ENCODE measurements around the gene ANKDD1B. TPM values are rescaled to one million over a fixed set of nuclear protein-coding genes. Genes with fewer than 3 reads are reported as not detected.

ANKDD1B gene
- total and polyA plus RNA-seq, 2 of the 13 experiments (the other 11 are each of a cell fraction or from before 2014, with no cell fraction given): 0.12 to 0.27 TPM

DNA sequence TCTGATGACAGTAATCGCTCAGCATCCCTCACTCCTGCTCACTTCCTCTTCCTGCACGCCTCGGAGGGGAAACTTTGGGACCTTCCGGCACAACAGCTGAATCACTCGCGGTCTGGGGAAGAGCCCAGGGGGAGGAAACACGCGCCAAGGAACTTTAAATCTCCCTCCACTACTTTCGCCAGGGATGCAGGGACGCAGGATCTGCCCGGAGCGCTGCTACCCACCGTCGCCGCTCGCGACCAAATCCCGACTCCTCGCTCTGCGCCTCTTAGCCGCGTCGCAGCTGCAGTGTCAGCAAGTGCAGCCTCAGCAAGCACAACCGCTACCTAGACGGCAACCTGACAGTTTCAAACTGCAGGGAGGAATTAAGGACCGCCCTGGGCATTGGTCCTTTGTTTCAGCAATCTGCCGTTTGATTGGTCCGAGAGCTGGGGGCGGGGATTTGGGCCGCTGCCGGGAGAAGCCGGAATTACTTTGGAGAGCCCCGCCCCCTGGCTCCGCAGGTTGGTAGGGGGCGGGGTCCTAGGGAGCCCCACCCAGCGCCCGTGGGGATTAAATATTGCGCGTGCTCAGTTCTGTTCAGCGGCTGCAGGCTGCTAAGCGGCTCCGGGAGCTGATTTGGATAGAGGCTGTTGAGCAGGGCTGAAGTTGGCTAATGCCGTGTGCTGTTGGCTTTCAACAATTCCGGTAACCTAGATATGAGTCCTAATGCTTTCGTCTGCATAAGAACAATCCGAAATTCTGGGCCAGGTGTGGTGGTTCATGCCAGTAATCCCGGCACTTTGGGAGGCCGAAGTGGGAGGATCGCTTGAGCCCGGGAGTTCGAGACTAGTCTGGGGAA, 106.0 kb downstream of the ANKDD1B start, which contains the start of gene POC5 (continued):
- peak; percentile 29; the same call in 1 of the 2 replicates for TF ChIP-seq HCFC1 (IDR thresholded peaks at IDR 0.05; ENCODE audit: low read depth, low read length)
- TF ChIP-seq, protein P1, sequence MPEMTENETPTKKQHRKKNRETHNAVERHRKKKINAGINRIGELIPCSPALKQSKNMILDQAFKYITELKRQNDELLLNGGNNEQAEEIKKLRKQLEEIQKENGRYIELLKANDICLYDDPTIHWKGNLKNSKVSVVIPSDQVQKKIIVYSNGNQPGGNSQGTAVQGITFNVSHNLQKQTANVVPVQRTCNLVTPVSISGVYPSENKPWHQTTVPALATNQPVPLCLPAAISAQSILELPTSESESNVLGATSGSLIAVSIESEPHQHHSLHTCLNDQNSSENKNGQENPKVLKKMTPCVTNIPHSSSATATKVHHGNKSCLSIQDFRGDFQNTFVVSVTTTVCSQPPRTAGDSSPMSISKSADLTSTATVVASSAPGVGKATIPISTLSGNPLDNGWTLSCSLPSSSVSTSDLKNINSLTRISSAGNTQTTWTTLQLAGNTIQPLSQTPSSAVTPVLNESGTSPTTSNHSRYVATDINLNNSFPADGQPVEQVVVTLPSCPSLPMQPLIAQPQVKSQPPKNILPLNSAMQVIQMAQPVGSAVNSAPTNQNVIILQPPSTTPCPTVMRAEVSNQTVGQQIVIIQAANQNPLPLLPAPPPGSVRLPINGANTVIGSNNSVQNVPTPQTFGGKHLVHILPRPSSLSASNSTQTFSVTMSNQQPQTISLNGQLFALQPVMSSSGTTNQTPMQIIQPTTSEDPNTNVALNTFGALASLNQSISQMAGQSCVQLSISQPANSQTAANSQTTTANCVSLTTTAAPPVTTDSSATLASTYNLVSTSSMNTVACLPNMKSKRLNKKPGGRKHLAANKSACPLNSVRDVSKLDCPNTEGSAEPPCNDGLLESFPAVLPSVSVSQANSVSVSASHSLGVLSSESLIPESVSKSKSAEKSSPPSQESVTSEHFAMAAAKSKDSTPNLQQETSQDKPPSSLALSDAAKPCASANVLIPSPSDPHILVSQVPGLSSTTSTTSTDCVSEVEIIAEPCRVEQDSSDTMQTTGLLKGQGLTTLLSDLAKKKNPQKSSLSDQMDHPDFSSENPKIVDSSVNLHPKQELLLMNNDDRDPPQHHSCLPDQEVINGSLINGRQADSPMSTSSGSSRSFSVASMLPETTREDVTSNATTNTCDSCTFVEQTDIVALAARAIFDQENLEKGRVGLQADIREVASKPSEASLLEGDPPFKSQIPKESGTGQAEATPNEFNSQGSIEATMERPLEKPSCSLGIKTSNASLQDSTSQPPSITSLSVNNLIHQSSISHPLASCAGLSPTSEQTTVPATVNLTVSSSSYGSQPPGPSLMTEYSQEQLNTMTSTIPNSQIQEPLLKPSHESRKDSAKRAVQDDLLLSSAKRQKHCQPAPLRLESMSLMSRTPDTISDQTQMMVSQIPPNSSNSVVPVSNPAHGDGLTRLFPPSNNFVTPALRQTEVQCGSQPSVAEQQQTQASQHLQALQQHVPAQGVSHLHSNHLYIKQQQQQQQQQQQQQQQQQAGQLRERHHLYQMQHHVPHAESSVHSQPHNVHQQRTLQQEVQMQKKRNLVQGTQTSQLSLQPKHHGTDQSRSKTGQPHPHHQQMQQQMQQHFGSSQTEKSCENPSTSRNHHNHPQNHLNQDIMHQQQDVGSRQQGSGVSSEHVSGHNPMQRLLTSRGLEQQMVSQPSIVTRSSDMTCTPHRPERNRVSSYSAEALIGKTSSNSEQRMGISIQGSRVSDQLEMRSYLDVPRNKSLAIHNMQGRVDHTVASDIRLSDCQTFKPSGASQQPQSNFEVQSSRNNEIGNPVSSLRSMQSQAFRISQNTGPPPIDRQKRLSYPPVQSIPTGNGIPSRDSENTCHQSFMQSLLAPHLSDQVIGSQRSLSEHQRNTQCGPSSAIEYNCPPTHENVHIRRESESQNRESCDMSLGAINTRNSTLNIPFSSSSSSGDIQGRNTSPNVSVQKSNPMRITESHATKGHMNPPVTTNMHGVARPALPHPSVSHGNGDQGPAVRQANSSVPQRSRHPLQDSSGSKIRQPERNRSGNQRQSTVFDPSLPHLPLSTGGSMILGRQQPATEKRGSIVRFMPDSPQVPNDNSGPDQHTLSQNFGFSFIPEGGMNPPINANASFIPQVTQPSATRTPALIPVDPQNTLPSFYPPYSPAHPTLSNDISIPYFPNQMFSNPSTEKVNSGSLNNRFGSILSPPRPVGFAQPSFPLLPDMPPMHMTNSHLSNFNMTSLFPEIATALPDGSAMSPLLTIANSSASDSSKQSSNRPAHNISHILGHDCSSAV (CRISPR knock-in tag; IDR thresholded peaks at IDR 0.05; ENCODE audit: borderline replicate concordance): no peak
- TF ChIP-seq, protein P2, sequence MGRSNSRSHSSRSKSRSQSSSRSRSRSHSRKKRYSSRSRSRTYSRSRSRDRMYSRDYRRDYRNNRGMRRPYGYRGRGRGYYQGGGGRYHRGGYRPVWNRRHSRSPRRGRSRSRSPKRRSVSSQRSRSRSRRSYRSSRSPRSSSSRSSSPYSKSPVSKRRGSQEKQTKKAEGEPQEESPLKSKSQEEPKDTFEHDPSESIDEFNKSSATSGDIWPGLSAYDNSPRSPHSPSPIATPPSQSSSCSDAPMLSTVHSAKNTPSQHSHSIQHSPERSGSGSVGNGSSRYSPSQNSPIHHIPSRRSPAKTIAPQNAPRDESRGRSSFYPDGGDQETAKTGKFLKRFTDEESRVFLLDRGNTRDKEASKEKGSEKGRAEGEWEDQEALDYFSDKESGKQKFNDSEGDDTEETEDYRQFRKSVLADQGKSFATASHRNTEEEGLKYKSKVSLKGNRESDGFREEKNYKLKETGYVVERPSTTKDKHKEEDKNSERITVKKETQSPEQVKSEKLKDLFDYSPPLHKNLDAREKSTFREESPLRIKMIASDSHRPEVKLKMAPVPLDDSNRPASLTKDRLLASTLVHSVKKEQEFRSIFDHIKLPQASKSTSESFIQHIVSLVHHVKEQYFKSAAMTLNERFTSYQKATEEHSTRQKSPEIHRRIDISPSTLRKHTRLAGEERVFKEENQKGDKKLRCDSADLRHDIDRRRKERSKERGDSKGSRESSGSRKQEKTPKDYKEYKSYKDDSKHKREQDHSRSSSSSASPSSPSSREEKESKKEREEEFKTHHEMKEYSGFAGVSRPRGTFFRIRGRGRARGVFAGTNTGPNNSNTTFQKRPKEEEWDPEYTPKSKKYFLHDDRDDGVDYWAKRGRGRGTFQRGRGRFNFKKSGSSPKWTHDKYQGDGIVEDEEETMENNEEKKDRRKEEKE (IDR thresholded peaks at IDR 0.05): no peak
- 0 out of 2 replicates have a peak, but pooled peaks have one; percentile 19 for TF ChIP-seq MIER3 (CRISPR knock-in tag; IDR thresholded peaks at IDR 0.05; ENCODE audit: borderline replicate concordance)
- TF ChIP-seq, protein P3, sequence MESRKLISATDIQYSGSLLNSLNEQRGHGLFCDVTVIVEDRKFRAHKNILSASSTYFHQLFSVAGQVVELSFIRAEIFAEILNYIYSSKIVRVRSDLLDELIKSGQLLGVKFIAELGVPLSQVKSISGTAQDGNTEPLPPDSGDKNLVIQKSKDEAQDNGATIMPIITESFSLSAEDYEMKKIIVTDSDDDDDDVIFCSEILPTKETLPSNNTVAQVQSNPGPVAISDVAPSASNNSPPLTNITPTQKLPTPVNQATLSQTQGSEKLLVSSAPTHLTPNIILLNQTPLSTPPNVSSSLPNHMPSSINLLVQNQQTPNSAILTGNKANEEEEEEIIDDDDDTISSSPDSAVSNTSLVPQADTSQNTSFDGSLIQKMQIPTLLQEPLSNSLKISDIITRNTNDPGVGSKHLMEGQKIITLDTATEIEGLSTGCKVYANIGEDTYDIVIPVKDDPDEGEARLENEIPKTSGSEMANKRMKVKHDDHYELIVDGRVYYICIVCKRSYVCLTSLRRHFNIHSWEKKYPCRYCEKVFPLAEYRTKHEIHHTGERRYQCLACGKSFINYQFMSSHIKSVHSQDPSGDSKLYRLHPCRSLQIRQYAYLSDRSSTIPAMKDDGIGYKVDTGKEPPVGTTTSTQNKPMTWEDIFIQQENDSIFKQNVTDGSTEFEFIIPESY (CRISPR knock-in tag; IDR thresholded peaks at IDR 0.05): no peak
- TF ChIP-seq FOXJ3 (CRISPR knock-in tag; IDR thresholded peaks at IDR 0.05; ENCODE audit: borderline replicate concordance): no peak
- TF ChIP-seq, protein P4, sequence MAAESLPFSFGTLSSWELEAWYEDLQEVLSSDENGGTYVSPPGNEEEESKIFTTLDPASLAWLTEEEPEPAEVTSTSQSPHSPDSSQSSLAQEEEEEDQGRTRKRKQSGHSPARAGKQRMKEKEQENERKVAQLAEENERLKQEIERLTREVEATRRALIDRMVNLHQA (CRISPR knock-in tag; IDR thresholded peaks at IDR 0.05): no peak
- TF ChIP-seq MAFG (CRISPR knock-in tag; IDR thresholded peaks at IDR 0.05): 0 out of 2 replicates have a peak, but pooled peaks have one; percentile 42
- TF ChIP-seq POLR2A (IDR thresholded peaks at IDR 0.05; ENCODE audit: insufficient read depth in 1 of 2, low read depth in 2 of 2, low read length in 2 of 2): peak; percentile 88 to 95
- TF ChIP-seq, protein P5, sequence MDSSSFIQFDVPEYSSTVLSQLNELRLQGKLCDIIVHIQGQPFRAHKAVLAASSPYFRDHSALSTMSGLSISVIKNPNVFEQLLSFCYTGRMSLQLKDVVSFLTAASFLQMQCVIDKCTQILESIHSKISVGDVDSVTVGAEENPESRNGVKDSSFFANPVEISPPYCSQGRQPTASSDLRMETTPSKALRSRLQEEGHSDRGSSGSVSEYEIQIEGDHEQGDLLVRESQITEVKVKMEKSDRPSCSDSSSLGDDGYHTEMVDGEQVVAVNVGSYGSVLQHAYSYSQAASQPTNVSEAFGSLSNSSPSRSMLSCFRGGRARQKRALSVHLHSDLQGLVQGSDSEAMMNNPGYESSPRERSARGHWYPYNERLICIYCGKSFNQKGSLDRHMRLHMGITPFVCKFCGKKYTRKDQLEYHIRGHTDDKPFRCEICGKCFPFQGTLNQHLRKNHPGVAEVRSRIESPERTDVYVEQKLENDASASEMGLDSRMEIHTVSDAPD (CRISPR knock-in tag; IDR thresholded peaks at IDR 0.05): no peak
- TF ChIP-seq ZNF674 (CRISPR knock-in tag; IDR thresholded peaks at IDR 0.05; ENCODE audit: low read depth): no peak
- TF ChIP-seq KLF12 (CRISPR knock-in tag; IDR thresholded peaks at IDR 0.05; ENCODE audit: borderline replicate concordance): peak; percentile 32; the same call in 1 of the 2 replicates
